GM12878 (cell line): ENCODE data around the gene TBC1D20. TPM values are rescaled to one million over a fixed set of nuclear protein-coding genes. Genes with fewer than 3 reads are reported as not detected.

Source experiments
- ATAC-seq: fragments of 200-7000 bp; cut with Tn5 transposase; 3 replicates; pipeline ENCODE4 v1.9.1; 2020; ENCODE audit warnings: mild to moderate bottlenecking, moderate library complexity
- BruUV-seq: library from RNA; stranded (reverse); fragments of 400-500 nt; replicated peaks from 2 replicates; lab custom pipeline; 2021; lab: Mats Ljungman, UMichigan
- CTCF ChIA-PET: fragments of 300-600 bp; sonication (Branson Sonifier 250); formaldehyde crosslinking; extraction: SDS; loops from one replicate; lab custom pipeline; 2021; ENCODE audit warnings: inconsistent platforms; lab: Yijun Ruan, JAX
- POLR2A ChIA-PET: fragments of 350-600 bp; formaldehyde crosslinking; extraction: SDS; loops from one replicate; lab custom pipeline; 2021; ENCODE audit warnings: inconsistent platforms; lab: Charles Lee
- RAD21 ChIA-PET: fragments of 300-600 bp; sonication (Branson Sonifier 250); formaldehyde crosslinking; loops from one replicate; lab custom pipeline; 2023; ENCODE audit warnings: antibody characterized with exemption; ENCODE audit not compliant: unreplicated experiment; lab: Charles Lee
- SMC1A ChIA-PET: fragments of 300-600 bp; sonication (Branson Sonifier 250); formaldehyde crosslinking; loops from one replicate; lab custom pipeline; 2023; ENCODE audit not compliant: unreplicated experiment, uncharacterized antibody; lab: Charles Lee
- DNase-seq: peaks from one replicate; pipeline ENCODE4 v3.0.0-alpha.2; 2011; ENCODE audit warnings: low read depth, low spot score
- FAIRE-seq: peaks from 3 replicates; lab custom pipeline; 2011; peaks lifted over from hg19 to GRCh38; lab: Jason Lieb, UNC
- H2AFZ ChIP-seq: 2 replicates; pipeline ENCODE4 v1.6.0; 2011; ENCODE audit warnings: low read depth, low read length, control low read depth; ENCODE audit not compliant: control insufficient read depth
- H3K27ac ChIP-seq: 2 replicates; pipeline ENCODE4 v1.5.1; 2011; ENCODE audit warnings: control low read depth; ENCODE audit not compliant: control insufficient read depth, insufficient read depth
- H3K27me3 ChIP-seq, 2 experiments: replicated peaks in 1 of 2; 2 replicates each; pipeline versions ENCODE4 v1.6.0 to v1.6.1; 2011; ENCODE audit warnings: low read length in 1 of 2; ENCODE audit not compliant: control insufficient read depth in 2 of 2, insufficient read depth in 2 of 2
- H3K36me3 ChIP-seq, 2 experiments: 2 replicates each; pipeline ENCODE4 v1.5.1; 2011; ENCODE audit warnings: low read length in 1 of 2; ENCODE audit not compliant: control insufficient read depth in 2 of 2, insufficient read depth in 2 of 2
- H3K4me1 ChIP-seq: 2 replicates; pipeline ENCODE4 v1.6.1; 2011; ENCODE audit warnings: mild to moderate bottlenecking, low read length, moderate library complexity, mixed read lengths; ENCODE audit not compliant: control insufficient read depth, insufficient read depth
- H3K4me2 ChIP-seq: 2 replicates; pipeline ENCODE4 v1.6.0; 2011; ENCODE audit warnings: control low read depth; ENCODE audit not compliant: control insufficient read depth, insufficient read depth
- H3K4me3 ChIP-seq: fragments of 200-600 bp; sonication (generic); 2 replicates; pipeline ENCODE4 v1.5.1; 2016
- H3K79me2 ChIP-seq: 2 replicates; pipeline ENCODE4 v1.6.0; 2011; ENCODE audit warnings: low read length; ENCODE audit not compliant: control insufficient read depth, insufficient read depth
- H3K9ac ChIP-seq: 2 replicates; pipeline ENCODE4 v1.8.0; 2011; ENCODE audit warnings: low read length, control low read depth, mixed read lengths; ENCODE audit not compliant: control insufficient read depth, insufficient read depth
- H3K9me3 ChIP-seq: replicated peaks from 3 replicates; pipeline ENCODE4 v1.5.1; 2011; ENCODE audit warnings: mild to moderate bottlenecking, low read length; ENCODE audit not compliant: control insufficient read depth, insufficient read depth
- H4K20me1 ChIP-seq: 2 replicates; pipeline ENCODE4 v1.6.0; 2011; ENCODE audit not compliant: control insufficient read depth, insufficient read depth
- CREB1 ChIP-seq: IDR thresholded peaks from 2 replicates; pipeline ENCODE4 v1.6.1; 2012; ENCODE audit warnings: low read depth, mild to moderate bottlenecking, inconsistent platforms
- ESRRA ChIP-seq: IDR thresholded peaks from 2 replicates; pipeline ENCODE4 v1.6.1; 2012; ENCODE audit warnings: mild to moderate bottlenecking, low read length, improper control_type of control experiment
- IKZF2 ChIP-seq, 2 experiments: fragments of 450-650 bp; IDR thresholded peaks; 2 replicates each; pipeline ENCODE4 v1.6.1; 2017; ENCODE audit warnings: mild to moderate bottlenecking in 2 of 2, moderate library complexity in 2 of 2
- MYC ChIP-seq: IDR thresholded peaks from 2 replicates; pipeline ENCODE4 v1.6.1; 2011; ENCODE audit warnings: mild to moderate bottlenecking, low read length, moderate library complexity, inconsistent platforms; ENCODE audit not compliant: insufficient read depth, insufficient replicate concordance, insufficient read length, severe bottlenecking
- NKRF ChIP-seq: fragments of 450-650 bp; conservative IDR thresholded peaks from 2 replicates; pipeline ENCODE4 v1.6.1; 2017; ENCODE audit warnings: mild to moderate bottlenecking, moderate library complexity
- NR2F1 ChIP-seq: fragments of 450-650 bp; conservative IDR thresholded peaks from 2 replicates; pipeline ENCODE4 v1.6.1; 2017; ENCODE audit warnings: mild to moderate bottlenecking
- RBBP5 ChIP-seq: fragments of 200-600 bp; sonication (generic); conservative IDR thresholded peaks from 2 replicates; pipeline ENCODE4 v1.6.1; 2016
- REST ChIP-seq: IDR thresholded peaks from 2 replicates; pipeline ENCODE4 v1.6.1; 2012; ENCODE audit warnings: mild to moderate bottlenecking, low read depth, low read length
- SIN3A ChIP-seq: IDR thresholded peaks from 2 replicates; pipeline ENCODE4 v1.6.1; 2012; ENCODE audit warnings: low read depth, low read length, improper control_type of control experiment
- TCF12 ChIP-seq: IDR thresholded peaks from 2 replicates; pipeline ENCODE4 v1.6.1; 2011; ENCODE audit warnings: low read depth, mild to moderate bottlenecking, low read length
- ZNF274 ChIP-seq: IDR thresholded peaks from one replicate; pipeline ENCODE4 v1.8.0; 2011; ENCODE audit not compliant: insufficient read length, insufficient read depth
- WGBS: methylation state at CpG from one replicate; pipeline ENCODE4 v1.1.6; 2016; ENCODE audit warnings: low lambda C conversion rate; ENCODE audit not compliant: insufficient replicate concordance, insufficient coverage; ENCODE audit errors: missing lambda C conversion rate; 5-methylcytosine and 5-hydroxymethylcytosine counted together
- in situ Hi-C: fragments of 300-500 bp; cut with MboI; formaldehyde crosslinking; loops from 9 replicates; pipeline ENCODE4 v1.14.3; 2018; ENCODE audit warnings: mixed read lengths
- intact Hi-C: fragments of 100-400 bp; cut with micrococcal nuclease; formaldehyde crosslinking; loops from one replicate; pipeline ENCODE4 v1.14.2; 2022; ENCODE audit not compliant: unreplicated experiment
- polyA plus RNA-seq, 11 experiments: library from polyadenylated mRNA; depleted of rRNA in 4 of 11; unstranded in 6 of 11; stranded (reverse) in 5 of 11; fragments of >200 nt; fragmentation: Nextera tagmentation in 4 of 11; fragmentation: Illumina TruSeq in 1 of 11; extraction: Ambion mirVana in 4 of 11; extraction: Trizol in 1 of 11; gene quantifications; 1 replicate in 1 of 11; 2 replicates in 10 of 11; pipeline versions ENCODE4 v1.2.1 to v1.2.3, GENCODE V29; 2011 to 2016; ENCODE audit warnings: inconsistent platforms in 2 of 11, missing spikeins in 2 of 11, low read depth in 1 of 11
- total RNA-seq, 4 experiments: library from RNA; depleted of rRNA in 3 of 4; stranded (reverse); fragments of >200 nt in 3 of 4; fragmentation: Illumina TruSeq in 1 of 4; extraction: Trizol in 1 of 4; gene quantifications; 2 replicates each; pipeline versions ENCODE4 v1.2.1 to v1.2.3, GENCODE V29; 2013 to 2021
- TF ChIP-seq, protein P1 (sequence below): IDR thresholded peaks from 2 replicates; pipeline ENCODE4 v1.6.1; 2011; ENCODE audit warnings: borderline replicate concordance, low read depth, mild to moderate bottlenecking, moderate library complexity, low read length; ENCODE audit not compliant: insufficient read depth, poor library complexity, severe bottlenecking

The TBC1D20 gene
- total and polyA plus RNA-seq, 10 of the 15 experiments (the other 5 are each of a cell fraction or from before 2014, with no cell fraction given): 4.3 to 17.9 (median 11.2) TPM

- BruUV-seq: TSS peak; percentile 74
- no peaks in the 10 kb centered on the region for H4K20me1 ChIP-seq
- H3K4me2 ChIP-seq: peak within 1 kb of the TSS; percentile 82
- CTCF ChIA-PET: interaction anchor here (0.6 to 2.6 kb wide), 8 partner anchors 24 to 98 kb away, joined by 3 to 16 read pairs (median 4); partner anchors contain the start of gene TRIB3
- H3K27ac ChIP-seq: peak within 1 kb of the TSS; percentile 97
- H3K4me3 ChIP-seq: peak within 1 kb of the TSS; percentile 91
- no peaks in the 10 kb centered on the region; the same call in 1 of the 3 replicates for H3K9me3 ChIP-seq
- H3K36me3 ChIP-seq: 0 out of 4 replicates have a peak, but pooled peaks cover 0 to 10% of the 10 kb centered on the region in 2 experiments
- DNase-seq: no peak
- SMC1A ChIA-PET: interaction anchor here (0.7 to 1.6 kb wide), 6 partner anchors 25 to 72 kb away, joined by 3 to 8 read pairs (median 3); no protein-coding TSS in a partner anchor
- no peak for FAIRE-seq
- H3K27me3 ChIP-seq: no peaks in the 10 kb centered on the region; a peak in 1 of 4 replicates
- H2AFZ ChIP-seq: peak within 1 kb of the TSS; percentile 82
- ATAC-seq: peak; percentile 82
- H3K9ac ChIP-seq: peak within 1 kb of the TSS; percentile 99
- RAD21 ChIA-PET: interaction anchor here (0.6 to 1.3 kb wide), 8 partner anchors 26 to 154 kb away, joined by 3 to 5 read pairs (median 4); partner anchors contain the start of gene TRIB3
- in situ Hi-C loops (no loop called here), intact Hi-C loops (loop anchor here (1.0 to 2.0 kb wide), 2 partner anchors 27 to 71 kb away; partner anchors contain the start of gene TRIB3)
- H3K79me2 ChIP-seq: peaks cover 44% of the 10 kb centered on the region
- H3K4me1 ChIP-seq: peaks cover 5% of the 10 kb centered on the region; the same call in 1 of the 2 replicates
- POLR2A ChIA-PET: interaction anchor here (0.7 to 1.2 kb wide), 5 partner anchors 26 to 54 kb away, joined by 3 to 4 read pairs (median 4); partner anchors contain the start of genes TBC1D20 and TRIB3
- WGBS: under 1% methylated on average over 57 of the region's 87 CpGs
- TF ChIP-seq NR2F1 (peak; percentile 28; the same call in 1 of the 2 replicates), ESRRA (no peak), ZNF274 (no peak), SIN3A (no peak), TCF12 (no peak), CREB1 (peak; percentile 66), RBBP5 (0 out of 2 replicates have a peak, but pooled peaks have one; percentile 30), NKRF (peak; percentile 80), MYC (no peak), REST (no peak), IKZF2 (IDR thresholded peaks at IDR 0.05) (peak; percentile 22 to 48; a peak in 2 of 4 replicates)
- TF ChIP-seq, protein P1, sequence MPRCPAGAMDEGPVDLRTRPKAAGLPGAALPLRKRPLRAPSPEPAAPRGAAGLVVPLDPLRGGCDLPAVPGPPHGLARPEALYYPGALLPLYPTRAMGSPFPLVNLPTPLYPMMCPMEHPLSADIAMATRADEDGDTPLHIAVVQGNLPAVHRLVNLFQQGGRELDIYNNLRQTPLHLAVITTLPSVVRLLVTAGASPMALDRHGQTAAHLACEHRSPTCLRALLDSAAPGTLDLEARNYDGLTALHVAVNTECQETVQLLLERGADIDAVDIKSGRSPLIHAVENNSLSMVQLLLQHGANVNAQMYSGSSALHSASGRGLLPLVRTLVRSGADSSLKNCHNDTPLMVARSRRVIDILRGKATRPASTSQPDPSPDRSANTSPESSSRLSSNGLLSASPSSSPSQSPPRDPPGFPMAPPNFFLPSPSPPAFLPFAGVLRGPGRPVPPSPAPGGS: no peak
Observed at GRCh38 chr20:407953-408842, 54.1 kb downstream of the TBC1D20 start, which contains the start of gene RBCK1. RBCK1 (plus strand) TSS chr20:408299; CDS start chr20:408758, 459 bp downstream.
